HuH-7.5 (cell line): ENCODE results near the gene KCNK17.

Experiments used
- DNase-seq: peaks from one replicate; pipeline ENCODE4 v3.0.0; 2011; ENCODE audit warnings: low spot score

Gene KCNK17, protein sequence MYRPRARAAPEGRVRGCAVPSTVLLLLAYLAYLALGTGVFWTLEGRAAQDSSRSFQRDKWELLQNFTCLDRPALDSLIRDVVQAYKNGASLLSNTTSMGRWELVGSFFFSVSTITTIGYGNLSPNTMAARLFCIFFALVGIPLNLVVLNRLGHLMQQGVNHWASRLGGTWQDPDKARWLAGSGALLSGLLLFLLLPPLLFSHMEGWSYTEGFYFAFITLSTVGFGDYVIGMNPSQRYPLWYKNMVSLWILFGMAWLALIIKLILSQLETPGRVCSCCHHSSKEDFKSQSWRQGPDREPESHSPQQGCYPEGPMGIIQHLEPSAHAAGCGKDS

DNA sequence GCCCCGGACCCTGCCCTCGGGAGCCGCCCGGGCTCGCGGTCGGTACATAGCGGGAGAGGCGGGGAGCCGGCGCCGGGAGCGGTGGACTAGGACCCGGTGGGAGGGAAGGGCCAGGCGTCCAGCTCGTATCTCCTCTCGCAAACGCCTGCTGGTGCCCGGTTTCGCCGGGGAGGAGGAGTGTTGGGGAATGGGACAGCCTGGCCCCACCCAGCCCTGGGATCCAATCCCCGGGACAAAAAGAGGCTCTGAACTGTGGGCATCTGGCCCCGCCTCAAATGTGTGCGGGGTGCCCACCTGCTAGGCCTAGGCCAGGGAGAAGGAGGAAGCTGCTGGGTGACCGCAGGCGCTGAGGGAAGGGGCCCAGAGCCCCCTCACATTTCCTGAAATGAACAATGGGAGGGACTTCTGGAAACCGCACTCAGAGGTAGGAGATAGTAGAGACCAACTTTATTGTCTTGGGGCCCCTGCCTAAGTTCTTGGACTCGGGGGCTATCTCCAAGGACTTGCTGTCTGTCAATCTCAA is at the start of gene KCNK17:
Gene KCNK17, minus strand, starts transcription at position 147 of the 523 bp plus-strand sequence. Its CDS starts 99 bp downstream, at position 48.
- DNase-seq = no peak

DNA sequence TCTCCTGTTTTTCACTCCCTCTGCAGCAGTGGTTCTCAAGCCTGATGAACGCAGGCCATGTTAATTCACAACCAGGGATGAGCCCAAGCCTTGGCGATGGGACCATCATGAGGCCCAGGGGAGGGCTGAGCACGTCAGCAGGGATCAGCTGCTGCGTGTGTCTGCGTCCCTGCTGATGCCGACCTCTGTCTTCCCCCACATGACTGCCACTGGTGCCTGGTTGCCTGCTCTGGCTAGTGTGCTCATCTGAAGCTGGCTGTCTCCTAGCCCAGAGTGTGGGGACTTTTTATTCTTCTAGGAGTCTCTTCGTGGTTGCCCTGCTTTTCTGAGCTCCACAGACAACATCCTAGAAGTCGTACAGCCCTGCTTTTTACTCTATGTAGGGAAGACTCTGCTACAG is 49.1 kb upstream of the KCNK17 start:
- no peak for DNase-seq

DNA sequence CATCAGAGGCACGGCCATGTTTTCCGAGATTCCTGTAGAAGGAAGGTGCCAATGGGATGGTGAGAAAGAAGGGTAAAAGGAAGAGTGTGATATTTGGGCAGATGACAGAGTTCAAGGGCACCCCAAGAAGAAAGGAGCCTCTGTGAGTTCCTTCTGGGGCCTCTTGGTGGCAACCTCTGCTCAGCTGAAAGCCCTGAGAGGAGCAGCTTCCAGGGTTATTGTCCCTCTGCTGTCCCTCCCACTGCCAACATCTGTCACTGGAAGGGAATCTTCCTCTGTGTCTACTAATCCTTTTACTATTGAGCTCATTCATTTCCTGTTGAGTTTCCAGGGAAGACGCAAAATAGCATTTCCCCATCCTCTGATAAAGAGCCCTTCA is 48.3 kb upstream of the KCNK17 start:
- no peak for DNase-seq

DNA sequence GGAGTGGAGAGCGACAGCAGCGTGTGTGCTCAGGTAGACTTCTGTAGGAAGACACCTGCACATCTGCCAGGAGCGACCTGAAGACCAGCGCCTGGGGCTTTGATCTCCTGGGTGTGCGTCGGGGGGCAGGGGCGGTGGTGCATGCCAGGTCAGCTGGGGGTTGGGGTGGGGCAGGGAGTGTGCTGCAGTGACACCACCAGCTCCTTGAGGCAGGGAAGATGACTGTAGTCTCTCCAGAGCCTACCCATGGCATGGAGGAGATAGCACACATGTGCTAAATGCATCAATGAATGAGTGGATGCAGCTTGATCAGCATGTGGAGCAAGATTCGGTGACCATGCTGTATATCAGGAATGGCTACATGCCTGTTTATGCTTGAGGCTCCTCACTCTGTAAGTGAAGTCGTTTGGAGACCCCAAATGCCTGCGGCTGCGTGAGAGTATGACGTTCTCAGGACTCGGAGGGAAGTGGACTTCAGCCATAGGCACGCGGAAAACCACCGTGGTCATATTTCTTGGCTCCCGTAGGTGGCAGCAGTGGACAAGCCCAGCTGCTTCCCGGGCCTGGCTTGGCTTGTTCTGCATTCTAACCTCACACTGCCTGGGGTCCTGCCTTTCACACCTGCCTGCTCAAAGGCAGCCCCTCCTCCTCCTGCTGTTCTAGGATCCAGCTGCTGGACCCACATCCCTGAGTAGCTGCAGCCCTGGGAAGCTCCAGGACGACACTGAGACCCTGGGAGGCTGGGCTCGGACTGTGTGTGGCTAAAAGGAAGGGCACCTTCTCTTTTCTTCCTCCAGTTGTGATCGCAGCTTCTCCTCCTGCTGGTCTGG is 47.7 kb upstream of the KCNK17 start:
- peak; percentile 52 for DNase-seq

DNA sequence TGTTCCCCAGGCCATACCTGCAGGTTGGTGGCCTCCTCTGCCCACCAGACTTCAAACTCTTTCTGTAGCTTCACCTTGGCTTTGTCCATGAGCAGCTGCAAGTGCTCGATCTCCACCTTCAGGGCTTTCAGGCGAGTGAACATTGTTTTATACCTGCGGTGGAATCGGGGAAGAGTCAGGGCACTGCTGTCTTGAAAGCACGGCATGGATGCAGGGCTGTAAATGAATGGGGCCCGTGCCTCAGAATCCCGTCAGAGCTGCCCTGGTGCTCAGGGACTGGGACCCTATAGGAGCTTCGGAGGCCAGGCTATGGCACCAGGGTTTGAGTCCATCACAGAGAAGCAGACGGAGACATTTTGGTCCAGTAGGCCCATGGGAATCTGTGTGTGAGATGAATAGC is 46.2 kb upstream of the KCNK17 start:
- no peak for DNase-seq

DNA sequence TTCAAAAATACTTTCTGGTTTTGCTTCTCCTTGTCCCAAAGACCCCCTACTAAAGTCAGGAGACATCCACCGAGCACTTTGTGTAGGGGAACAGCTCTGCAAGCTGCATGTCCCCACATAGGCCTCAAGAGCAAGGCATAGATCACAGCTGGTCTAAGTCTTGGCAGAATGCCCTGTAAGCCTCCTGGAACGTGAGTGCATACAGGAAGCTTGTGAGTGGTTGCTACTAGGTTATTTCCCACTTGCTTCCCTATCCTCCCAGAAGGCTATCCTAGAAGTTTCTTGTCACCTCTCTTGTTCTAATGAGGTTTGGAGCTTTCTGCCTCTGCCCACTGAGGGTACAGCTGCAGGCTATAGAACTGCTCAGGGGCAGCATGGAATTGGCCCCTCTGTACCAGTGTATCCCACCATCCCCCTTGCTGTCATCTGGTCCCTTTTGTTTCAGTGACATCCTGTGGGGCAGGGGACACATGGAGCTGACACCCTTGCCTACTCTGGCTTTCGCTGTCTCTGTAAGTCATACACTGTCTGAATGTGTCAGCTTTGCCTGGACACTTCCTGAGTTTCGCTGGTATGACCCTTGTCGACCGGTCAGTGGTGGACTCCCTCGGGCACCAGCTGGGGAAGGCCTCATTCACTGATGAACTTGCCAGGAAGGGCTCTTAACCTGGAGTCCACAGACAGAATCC is 43.9 kb upstream of the KCNK17 start:
- DNase-seq = no peak

DNA sequence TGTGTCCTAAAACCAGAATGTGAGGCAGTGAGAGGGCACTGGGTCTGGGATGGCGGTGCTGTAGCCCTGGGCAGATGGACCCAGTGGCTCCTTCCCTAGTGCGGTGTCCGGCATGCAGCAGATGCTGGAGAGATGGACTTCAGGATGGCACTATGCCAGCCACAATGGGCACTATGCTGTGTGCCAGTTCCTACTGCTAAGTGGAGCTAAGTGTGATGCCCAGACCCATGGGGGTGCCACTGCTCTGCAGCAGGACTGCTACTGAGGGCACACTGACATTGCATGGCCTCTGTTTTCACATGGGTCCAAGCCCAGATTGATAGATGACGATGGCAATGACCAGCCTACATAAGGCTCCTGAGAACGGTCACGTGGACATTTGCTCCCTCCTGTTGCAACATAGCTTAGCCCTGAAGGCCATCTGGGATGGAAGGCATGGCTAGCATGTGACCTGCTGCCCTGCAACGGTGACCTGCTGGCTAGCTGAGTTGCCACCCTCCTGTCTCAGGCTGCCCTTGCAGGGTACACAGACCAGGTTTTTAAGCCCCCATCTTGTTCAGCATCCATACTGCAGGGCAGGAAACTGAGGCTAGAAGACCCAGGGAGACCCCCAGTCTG is 39.6 kb upstream of the KCNK17 start:
- DNase-seq = no peak

DNA sequence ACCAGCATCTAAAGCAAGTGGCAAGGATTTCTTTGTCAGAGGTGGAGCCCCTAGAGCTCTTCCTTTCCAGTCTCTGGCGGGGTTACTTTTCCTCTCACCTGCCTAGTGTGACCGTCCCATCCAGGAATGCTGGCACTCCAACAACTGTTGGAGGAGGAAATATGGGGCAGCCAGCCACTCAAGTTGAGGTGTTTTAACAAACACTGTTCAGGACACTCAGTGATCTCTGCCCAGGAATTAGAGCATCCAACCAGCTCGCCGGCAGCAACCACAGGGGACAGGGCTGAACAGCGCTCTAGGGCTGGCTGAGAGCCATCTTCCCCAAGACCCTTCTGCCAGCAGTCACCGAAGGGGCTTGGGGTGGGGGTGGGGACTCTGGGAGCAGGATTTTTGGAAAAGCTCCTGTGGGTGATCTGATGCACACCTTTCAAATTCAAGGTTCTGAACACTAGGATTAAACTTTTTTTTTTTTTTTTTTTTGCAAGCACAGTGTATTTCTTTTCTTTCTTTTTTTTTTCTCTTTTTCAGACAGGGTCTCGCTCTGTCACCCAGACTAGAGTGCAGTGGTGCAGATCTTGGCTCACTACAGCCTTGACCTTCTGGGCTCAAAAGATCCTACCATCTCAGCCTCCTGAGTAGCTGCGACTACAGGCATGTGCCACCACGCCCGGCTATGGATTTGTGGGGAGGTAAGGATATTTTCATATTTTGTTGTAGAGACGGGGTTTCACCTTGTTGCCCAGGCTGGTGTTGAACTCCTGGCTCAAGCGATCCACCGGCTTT is 36.7 kb upstream of the KCNK17 start:
- no peak for DNase-seq

DNA sequence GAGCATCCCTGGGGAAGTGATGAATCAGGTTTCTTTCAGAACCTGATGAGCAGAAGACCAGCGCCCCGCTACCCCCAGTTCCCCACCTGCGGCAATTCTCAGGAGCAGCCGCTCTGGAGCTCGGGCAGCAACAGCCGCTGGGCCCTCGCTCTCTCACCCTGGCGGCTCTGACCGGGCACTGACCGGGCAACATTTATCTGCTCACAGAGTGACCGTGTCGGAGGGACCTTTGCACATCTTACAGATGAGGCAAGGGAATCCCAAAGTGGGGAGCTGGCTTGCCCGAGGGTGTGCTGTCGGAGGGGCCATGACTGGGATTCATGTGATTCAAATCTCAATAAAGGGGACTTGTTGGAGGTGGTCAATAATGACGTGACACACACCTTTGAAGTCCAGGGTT is 34.5 kb upstream of the KCNK17 start:
- no peak for DNase-seq

DNA sequence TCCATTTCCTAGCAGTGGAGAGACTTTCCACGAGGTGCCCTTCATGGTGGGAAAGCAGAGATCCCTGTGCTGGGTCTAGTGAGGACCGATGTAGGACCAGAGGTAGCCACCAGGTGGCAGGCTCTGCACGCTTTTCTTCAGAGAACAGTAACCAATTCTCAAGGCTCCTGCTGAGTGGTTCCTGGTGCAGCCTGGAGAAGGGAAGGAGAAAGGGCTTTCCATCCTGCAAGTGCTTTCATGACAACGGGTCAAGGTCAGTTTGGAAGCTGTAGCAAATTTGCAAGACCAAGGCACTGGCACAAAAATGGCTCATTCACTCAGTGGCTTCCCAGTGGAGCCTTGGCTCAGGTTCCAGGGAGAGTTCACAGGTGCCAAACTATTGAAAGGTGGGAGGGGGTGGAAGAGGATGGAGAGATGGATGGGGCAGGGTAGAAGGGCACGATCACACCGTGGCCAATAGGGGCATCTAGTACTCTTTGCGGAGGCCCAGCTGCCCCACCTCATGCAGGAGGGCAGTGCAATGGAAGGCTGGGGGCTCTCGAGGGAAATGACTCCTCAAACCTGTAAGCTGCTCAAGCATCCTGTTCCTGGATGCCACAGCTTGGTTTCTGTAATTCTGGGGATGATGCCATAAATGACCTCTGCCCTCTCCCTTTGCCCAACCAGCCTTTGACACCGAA is 33.8 kb upstream of the KCNK17 start:
- peak; percentile 76 for DNase-seq

DNA sequence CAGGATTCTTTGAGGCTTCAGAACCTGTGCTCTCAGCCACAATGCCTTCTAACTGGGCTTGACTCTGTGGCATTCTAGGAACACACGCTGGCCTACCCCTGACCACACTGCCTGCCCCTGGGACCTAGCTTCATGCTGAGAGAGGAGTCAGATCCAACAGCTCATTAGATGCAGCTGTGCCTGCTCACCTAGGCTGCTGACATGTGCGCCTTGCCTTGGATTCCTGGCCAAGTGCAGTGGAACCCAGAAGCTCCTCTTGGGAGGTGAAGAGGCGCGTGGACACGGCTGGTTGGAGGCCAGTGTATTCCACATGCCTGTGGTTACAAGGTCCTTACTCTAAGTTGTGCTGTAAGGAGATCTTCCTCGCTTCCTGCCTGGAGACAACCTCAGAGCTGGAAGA is 33.0 kb upstream of the KCNK17 start:
- DNase-seq = no peak

DNA sequence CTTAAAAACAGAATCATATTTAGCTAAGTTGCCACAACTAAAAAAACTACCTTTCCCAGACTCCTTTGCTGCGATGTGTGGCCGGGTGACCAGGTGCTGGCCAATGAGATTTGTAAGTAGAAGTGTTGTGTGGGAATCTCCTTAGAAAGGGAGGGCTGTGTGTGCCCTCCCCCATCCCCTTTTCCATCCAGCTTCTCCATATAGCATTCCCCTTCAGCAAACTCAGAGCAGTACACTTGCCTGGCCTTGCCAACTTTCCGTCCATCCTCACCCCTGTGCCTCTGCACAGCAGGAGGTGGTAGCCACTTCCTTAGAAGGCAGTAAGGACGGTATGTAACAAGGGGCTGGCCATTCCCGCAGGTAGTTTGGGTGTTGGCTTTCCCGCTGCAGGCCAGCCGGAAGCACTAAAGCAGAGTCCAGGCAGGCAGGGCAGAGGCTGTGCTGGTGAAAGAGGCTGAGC is 30.6 kb upstream of the KCNK17 start:
- DNase-seq = no peak

DNA sequence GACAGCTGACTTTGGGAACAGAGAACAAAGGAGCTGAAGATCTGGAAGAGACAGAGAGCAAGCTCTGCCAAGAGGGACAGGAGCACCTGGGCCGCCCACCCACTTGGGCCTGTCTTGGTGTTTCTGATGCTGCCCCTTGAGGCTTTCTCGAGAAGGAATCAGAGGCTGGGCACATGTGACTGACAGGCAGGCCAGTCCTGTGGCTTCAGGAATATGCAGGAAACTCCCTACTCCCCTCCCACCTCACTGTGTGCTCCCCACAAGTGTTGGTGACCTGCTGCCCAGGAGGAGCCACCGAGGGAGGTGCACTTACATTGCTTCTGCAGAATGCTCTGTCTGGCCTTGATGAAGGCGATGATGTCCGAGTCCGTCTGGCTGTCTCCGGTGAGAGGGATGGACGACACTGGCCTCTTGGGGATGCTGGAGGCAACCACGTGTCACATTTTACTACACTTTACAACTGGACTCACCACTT is 29.2 kb upstream of the KCNK17 start:
- no peak for DNase-seq

DNA sequence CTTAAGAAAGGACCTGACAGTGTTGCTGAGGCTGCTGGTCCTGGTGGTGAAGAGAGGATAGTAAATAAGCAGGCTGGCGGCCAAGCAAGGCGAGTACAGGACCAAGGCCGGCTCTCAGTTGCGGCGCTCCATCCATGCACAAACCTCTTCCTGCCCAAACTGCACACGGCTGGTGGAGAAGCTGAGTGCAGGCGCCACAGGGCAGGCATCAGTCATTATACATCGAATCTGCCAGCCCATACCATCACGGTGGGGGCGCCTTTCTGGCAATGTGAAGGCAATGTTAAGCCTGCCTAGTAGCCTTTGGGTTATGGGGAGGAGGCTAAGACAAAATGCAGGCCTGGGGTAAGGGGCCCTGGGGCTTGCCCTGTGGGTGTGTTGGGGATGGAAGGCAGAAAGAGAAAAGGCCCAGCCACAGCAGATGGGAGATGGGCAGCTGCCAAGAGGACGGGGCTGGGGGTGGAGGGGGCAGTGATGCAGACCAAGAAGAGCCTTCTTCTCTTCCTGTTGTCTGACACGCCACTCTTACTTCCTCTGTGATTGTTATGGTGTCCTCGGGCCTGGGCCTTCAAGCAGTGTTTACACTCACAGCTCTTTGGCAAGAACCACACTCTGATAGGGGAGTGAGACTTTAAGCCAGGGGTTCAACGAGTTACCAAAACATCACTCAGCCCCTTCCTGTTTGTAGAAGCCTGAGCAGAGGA is 28.6 kb upstream of the KCNK17 start:
- DNase-seq = no peak

DNA sequence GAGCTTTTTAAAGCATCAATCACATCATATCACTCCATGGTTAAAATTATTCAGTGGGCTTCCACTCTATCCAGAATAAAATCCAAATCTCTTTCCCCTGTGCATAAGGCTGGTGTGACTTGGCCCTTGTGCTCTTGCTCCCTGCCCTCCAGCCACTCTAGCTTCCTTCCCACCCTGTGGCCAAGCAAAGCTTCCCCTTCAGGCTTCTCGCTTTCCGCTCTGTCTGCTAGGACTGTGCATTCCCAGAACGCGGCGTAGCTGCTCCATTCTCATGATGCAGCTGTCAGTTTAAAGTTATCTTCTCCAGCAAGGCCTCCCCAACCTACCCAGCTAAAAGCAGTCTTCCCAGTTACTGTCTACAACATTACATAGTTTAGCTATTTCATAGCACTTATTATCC is 27.7 kb upstream of the KCNK17 start:
- no peak for DNase-seq

DNA sequence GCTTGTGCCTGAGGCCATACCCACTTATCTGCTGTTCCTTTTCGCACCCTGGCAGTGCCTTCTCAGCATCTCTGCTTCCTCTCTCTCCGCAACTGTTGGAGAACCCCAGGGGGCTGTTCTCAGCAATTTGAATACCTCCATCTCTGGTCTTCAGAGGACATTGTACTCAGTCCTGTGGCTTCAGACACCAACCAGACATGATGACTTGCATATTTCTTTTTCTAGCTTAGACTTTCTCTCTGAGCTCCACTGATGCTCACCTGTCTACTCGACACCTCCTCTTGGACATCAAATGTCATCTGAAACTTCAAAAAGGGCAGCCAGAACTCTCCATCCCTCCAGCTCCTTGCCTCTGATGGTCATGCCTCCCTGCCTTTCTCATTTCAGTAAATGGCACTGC is 27.1 kb upstream of the KCNK17 start:
- no peak for DNase-seq

DNA sequence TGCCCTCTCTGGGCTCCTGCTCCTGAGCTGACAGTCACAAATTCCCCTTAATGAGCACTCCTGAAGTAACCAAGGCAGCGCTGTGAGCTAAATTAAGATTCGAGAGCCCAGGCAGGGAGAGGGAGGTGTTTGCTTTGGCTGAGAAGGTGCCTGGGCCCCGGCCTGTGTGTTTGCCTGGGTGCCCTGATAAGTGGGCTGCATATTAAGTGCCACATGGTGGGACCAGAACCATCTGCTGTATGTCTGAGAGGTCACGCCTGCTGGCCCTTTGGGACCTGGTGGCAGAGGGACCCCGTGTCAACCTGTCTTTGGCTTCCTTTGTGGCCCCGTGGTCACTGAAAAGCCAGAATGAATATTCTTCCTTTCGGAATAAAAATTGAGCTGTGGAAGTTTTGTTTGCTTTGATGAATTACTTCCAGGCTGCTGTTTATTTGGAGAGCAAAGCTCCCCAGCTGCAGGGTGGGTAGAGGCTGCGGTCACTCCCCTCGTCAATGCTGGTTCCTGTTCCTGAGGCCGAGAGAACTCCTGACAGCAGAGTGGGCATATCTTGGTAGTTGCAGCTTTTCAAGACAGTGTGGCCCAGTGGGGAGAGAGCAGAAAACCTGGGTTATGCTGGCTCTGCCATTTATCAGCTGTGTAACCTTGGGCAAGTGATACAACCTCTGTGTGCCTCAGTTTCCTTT is 25.8 kb upstream of the KCNK17 start:
- no peak for DNase-seq

DNA sequence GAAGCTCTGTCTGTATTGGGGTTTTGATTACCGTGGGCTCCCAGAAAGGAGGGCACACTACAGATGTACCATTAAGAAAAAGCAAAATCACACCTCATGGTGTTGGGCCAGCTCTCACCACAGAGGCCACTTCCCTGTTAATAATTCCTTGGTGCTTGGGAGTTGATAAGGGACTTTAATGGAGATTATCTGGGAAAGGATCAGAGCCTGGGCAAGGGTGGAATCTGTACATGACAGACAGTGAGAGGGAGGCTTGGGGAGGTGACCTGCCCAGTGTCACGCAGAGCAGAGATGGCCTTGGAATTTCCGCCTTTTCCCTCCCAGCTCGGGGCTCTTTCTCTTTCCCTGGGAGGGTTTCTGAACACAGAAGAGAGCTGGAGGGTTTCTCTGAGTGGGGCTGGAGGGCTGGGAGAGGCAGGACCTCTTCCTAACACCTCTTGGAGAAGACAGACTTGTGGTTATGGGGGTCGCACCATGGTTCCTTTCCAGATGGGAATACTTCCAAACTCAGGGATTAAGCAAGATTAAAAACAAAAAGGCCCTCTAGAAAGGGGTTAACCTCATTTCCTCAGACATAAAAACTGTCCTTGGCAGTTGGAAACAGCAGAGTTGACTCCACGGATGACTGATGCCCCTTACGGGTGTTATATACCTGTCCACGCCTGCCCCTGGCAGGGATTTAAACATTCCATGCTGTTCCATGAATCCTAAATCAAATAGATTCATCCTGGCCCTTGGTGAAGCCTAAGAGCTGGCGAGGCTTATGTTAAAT is 25.1 kb upstream of the KCNK17 start:
- no peak for DNase-seq

DNA sequence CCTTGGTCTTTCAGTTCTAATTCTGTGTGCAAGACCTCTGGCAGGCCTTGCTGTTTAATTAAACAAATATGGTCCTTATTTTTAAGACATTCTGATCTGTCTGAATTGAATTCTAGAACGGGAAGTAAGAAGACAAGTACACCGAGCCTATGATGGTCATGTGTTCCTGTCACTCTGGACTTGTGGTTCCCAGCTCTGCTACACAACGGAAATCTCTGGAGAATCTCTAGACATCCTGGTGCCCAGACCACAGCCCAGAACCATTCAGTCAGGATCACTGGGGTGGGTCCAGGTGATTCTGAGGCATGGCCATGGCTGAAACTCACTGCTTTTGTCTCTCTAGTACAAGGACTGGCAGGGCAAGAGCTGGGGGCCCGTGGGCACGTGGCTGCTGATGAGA is 24.2 kb upstream of the KCNK17 start:
- DNase-seq = no peak
